Activated CD4-positive, alpha-beta T cell treated with anti-CD3 and anti-CD28 coated beads for 24 hours (primary cell): ENCODE results near the gene MLLT3.

Experiments
- DNase-seq, 2 donors: peaks; one replicate each; pipeline ENCODE4 v3.0.0-alpha.2; 2020; ENCODE audit warnings: low read depth in 2 of 2

Gene MLLT3

GRCh38 chr9:20477940-20478620 lies 144.2 kb downstream of the MLLT3 start:
- no peak for DNase-seq

- DNase-seq = no peak
Observed at GRCh38 chr9:20476912-20477521, 145.3 kb downstream of the MLLT3 start.

- DNase-seq = no peak
Observed at GRCh38 chr9:20474496-20474895, 147.8 kb downstream of the MLLT3 start.

GRCh38 chr9:20473515-20474013 lies 148.7 kb downstream of the MLLT3 start:
- DNase-seq = no peak

- no peak for DNase-seq
Observed at GRCh38 chr9:20472342-20473045, 149.8 kb downstream of the MLLT3 start.

- no peak for DNase-seq
Observed at GRCh38 chr9:20466328-20467008, 155.8 kb downstream of the MLLT3 start.

GRCh38 chr9:20464242-20464641 lies 158.1 kb downstream of the MLLT3 start:
- DNase-seq = no peak

- DNase-seq = no peak
Observed at GRCh38 chr9:20463823-20464222, 158.5 kb downstream of the MLLT3 start.

- no peak for DNase-seq
Observed at GRCh38 chr9:20462410-20462809, 159.9 kb downstream of the MLLT3 start.

GRCh38 chr9:20447291-20447690 lies 175.0 kb downstream of the MLLT3 start:
- DNase-seq = no peak

GRCh38 chr9:20446248-20446647 lies 176.1 kb downstream of the MLLT3 start:
- DNase-seq = no peak

GRCh38 chr9:20442461-20443319 lies 179.6 kb downstream of the MLLT3 start:
- no peak for DNase-seq

- DNase-seq = no peak
Observed at GRCh38 chr9:20441711-20442423, 180.4 kb downstream of the MLLT3 start.

GRCh38 chr9:20441166-20441565 lies 181.1 kb downstream of the MLLT3 start:
- no peak for DNase-seq

GRCh38 chr9:20437476-20437875 lies 184.8 kb downstream of the MLLT3 start:
- DNase-seq = no peak

- no peak for DNase-seq
Observed at GRCh38 chr9:20436476-20437195, 185.7 kb downstream of the MLLT3 start.

- no peak for DNase-seq
Observed at GRCh38 chr9:20428976-20429375, 193.3 kb downstream of the MLLT3 start.

GRCh38 chr9:20427359-20427758 lies 194.9 kb downstream of the MLLT3 start:
- no peak for DNase-seq

- no peak for DNase-seq
Observed at GRCh38 chr9:20426019-20426418, 196.3 kb downstream of the MLLT3 start.

- DNase-seq = no peak
Observed at GRCh38 chr9:20419533-20419932, 202.8 kb downstream of the MLLT3 start.
